Measurements from ENCODE around the gene JAG1. TPM values are rescaled to one million over a fixed set of nuclear protein-coding genes. Genes with fewer than 3 reads are reported as not detected.

JAG1 gene
- total RNA-seq, 1 experiment from 2014 or later, result 8.3 TPM

Other genes with a start within 250 kb of the JAG1 start
- 10.6 and 12.6 TPM in 2 replicates for gene MKKS, start 239.8 kb downstream of the JAG1 start, total RNA-seq (2014; rRNA removed)
- gene SLX4IP, start 238.7 kb downstream of the JAG1 start, total RNA-seq (2014; rRNA removed), result 6.3 and 7.0 TPM in 2 replicates

Measured in LHCN-M2 (cell line).